DOHH2 (cell line): ENCODE data around the gene SYT7.

Source experiments
- CTCF ChIP-seq: fragments of 200-600 bp; sonication (generic); IDR thresholded peaks from one replicate; pipeline ENCODE4 v1.5.1; 2014; ENCODE audit warnings: antibody characterized with exemption, mild to moderate bottlenecking, low read depth, low read length; ENCODE audit not compliant: poor library complexity, severe bottlenecking
- EZH2phosphoT487 ChIP-seq: fragments of 200-600 bp; sonication (generic); IDR thresholded peaks from 2 replicates; pipeline ENCODE4 v1.6.1; 2017; ENCODE audit warnings: borderline replicate concordance, mild to moderate bottlenecking, antibody characterized with exemption, low read length, moderate library complexity, mixed read lengths

- TF ChIP-seq CTCF = no peak
- TF ChIP-seq EZH2phosphoT487 = no peak
Measured at GRCh38 chr11:61611309-61611708, 30.4 kb upstream of the SYT7 start.
